Vagina (tissue), 2 donors: Measurements from ENCODE around the gene SAPCD1.

Experiments used
- POLR2A ChIP-seq, 2 donors: fragments of 450-650 bp; IDR thresholded peaks; one replicate each; pipeline ENCODE4 v1.6.1; 2017; ENCODE audit warnings: antibody characterized with exemption in 2 of 2, mild to moderate bottlenecking in 2 of 2, moderate library complexity in 2 of 2
- POLR2AphosphoS5 ChIP-seq, 2 donors: sonication (generic); formaldehyde crosslinking; IDR thresholded peaks; one replicate each; pipeline ENCODE4 v1.9.0; 2017; ENCODE audit warnings: antibody characterized with exemption in 2 of 2, mild to moderate bottlenecking in 2 of 2, low read depth in 1 of 2; ENCODE audit not compliant: insufficient read depth in 1 of 2
- TF ChIP-seq, protein P1 (sequence below), 3 experiments: fragments of 450-650 bp in 2 of 3; fragments of 200-600 bp in 1 of 3; sonication (generic) in 1 of 3; IDR thresholded peaks; one replicate each; pipeline ENCODE4 v1.5.1; 2017 to 2019; ENCODE audit warnings: antibody characterized with exemption in 3 of 3, mild to moderate bottlenecking in 2 of 3, moderate library complexity in 2 of 3

DNA sequence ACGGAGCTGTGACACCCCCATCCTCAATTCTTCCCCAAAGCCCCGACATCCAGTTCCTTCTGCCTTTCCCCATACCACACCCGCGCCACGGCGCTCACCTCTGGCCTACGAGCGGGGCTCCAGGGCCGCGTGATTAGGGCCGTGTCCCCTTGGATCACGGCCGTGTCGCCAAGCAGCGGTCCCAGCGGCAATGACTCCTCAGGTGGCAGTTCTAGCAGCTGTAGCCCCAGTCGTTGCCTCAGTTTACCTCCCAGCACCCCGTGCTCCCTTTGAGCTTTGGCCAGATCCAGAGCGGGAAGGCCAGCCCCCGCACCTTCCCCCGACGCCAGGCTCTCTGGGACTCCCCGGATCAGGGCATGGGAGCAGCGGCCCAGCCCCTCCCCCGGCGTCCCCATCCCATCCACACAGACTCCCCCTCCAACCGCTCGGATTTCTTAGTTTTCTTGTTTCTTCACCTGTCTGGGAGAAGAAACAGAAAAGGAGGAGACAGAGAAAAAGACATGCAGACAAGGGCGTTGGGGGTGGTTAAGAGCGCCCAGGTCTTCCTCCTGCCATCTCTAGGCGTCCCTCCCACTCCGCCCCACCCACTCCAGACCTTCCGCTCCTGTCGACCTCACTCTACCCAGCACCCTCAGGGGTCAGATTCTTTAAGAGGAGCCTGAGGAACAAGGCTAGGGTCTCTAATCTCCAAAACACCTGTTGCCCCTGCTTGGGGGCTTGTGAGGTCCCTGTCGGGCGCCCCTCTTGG, 33.5 kb upstream of the SAPCD1 start, which contains the start of gene DDAH2:
- TF ChIP-seq, protein P1, sequence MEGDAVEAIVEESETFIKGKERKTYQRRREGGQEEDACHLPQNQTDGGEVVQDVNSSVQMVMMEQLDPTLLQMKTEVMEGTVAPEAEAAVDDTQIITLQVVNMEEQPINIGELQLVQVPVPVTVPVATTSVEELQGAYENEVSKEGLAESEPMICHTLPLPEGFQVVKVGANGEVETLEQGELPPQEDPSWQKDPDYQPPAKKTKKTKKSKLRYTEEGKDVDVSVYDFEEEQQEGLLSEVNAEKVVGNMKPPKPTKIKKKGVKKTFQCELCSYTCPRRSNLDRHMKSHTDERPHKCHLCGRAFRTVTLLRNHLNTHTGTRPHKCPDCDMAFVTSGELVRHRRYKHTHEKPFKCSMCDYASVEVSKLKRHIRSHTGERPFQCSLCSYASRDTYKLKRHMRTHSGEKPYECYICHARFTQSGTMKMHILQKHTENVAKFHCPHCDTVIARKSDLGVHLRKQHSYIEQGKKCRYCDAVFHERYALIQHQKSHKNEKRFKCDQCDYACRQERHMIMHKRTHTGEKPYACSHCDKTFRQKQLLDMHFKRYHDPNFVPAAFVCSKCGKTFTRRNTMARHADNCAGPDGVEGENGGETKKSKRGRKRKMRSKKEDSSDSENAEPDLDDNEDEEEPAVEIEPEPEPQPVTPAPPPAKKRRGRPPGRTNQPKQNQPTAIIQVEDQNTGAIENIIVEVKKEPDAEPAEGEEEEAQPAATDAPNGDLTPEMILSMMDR (IDR thresholded peaks at IDR 0.05), result no peak
- TF ChIP-seq POLR2A (IDR thresholded peaks at IDR 0.05), result no peak
- no peak for TF ChIP-seq POLR2AphosphoS5 (IDR thresholded peaks at IDR 0.05; ENCODE audit: insufficient read depth in 1 of 2, low read depth in 1 of 2)
